ENCODE measurements around the gene STRADB. TPM values are rescaled to one million over a fixed set of nuclear protein-coding genes. Genes with fewer than 3 reads are reported as not detected.
A peak's percentile ranks its signal among the peaks of the same experiment; 100 is the strongest.
"Not testable (repeated sequence)": the region's sequence is repeated elsewhere in the genome, so short reads cannot be mapped to it uniquely, and the experiment has no call there.

Gene STRADB
- total and polyA plus RNA-seq, 12 donors = 20.3 to 77.6 (median 54.6) TPM

DNA sequence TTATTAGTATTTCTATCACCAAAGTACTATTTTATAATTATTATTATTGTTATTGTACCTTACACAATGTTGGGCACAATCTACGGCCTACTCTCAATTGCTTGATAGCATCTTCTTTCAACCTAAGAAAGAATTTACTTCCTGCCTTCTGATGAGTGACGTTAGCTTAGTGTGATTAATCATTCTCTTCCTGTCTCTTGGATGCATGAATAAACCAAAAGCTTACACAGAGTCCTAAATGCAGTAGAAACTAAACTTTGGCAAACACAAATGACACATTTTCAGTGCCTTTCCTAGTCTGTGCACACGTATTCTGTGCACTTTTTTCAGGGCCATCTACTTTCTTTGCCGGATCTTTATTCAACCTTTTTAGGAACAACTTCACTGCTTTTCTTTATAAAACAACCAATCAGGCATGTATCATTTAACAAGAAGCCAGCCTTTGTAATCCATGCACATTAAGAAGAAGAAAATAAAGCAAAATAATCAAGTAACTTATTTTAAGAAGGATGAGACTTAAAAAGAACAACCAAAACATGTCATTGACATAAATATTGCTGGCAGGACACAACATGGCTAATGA lies 19.4 kb upstream of the STRADB start:
- no peak for TF ChIP-seq CTCF (IDR thresholded peaks at IDR 0.05)
- intact Hi-C loops (cut with DNase I) = loop anchor here in 1 of 10 donors (2.0 kb wide), 1 partner anchor 19 kb away; the partner anchor contains the start of genes STRADB and TRAK2
- DNase-seq (no peak), ATAC-seq (peak; percentile 29 to 82 (median 68))
- peak overlapping the region in 3 of 10 donors; percentile 15 to 30 (median 28) for H3K4me3 ChIP-seq
- H3K9me3 ChIP-seq = peaks cover 0 to 6% (median 0%) of the 10 kb centered on the region in 11 donors
- peaks cover 7 to 67% (median 53%) of the 10 kb centered on the region in 9 donors for H3K4me1 ChIP-seq
- 9 to 16% methylated on average over 4 of the region's 4 CpGs for WGBS, 2 donors
- no peaks in the 10 kb centered on the region for H3K27me3 ChIP-seq
- H3K27ac ChIP-seq = peak overlapping the region; percentile 47 to 88 (median 83)
- peaks cover 0 to 10% (median 0%) of the 10 kb centered on the region in 9 donors for H3K36me3 ChIP-seq

DNA sequence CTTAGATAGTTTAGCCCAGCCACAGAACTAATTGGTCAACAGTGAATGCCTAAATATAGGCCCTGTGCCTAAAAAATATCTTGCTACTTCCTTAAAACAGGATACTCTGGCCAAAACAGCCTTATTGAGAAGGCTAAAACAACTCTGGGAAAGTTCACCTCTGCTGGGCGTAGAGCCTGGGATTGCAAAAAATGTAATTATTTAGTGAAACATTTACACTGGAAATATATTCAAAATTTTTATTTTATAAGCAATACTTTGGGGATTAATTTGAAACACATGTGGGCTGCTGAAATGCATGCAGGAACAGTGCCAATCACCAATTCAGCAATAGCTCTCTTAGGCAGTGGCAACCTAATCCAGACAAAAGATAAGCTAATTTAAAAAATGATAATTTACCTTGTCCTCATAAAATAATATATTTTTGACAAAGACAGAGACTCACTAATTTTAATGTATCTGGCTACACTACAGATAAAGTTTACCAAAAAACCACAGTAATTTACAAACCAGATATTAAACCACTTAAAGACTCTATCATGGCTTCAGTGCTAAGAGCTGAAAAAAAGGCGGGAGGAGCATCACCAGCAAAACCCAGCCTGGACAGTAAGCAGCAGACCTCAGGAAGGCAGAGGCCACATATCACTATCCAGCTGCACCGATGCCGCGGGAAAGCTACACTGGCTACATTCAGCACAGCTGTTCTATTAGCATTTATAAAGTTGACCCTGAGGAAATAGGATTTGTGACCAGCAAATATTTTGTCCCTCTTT lies 18.7 kb upstream of the STRADB start:
- H3K27ac ChIP-seq = peak overlapping the region; percentile 47 to 88 (median 83)
- 16 to 17% methylated on average over 5 of the region's 5 CpGs for WGBS, 2 donors
- peak overlapping the region in 8 of 10 donors; percentile 7 to 30 (median 18) for H3K4me3 ChIP-seq
- peaks cover 7 to 71% (median 53%) of the 10 kb centered on the region in 9 donors for H3K4me1 ChIP-seq
- ATAC-seq (peak; percentile 55 to 89 (median 79)), DNase-seq (peak in 1 of 2 donors; percentile 31)
- no peak for TF ChIP-seq CTCF (IDR thresholded peaks at IDR 0.05)
- H3K36me3 ChIP-seq = peaks cover 0 to 10% (median 0%) of the 10 kb centered on the region in 9 donors
- intact Hi-C loops (cut with DNase I) = loop anchor here in 1 of 10 donors (2.0 kb wide), 1 partner anchor 18 kb away; the partner anchor contains the start of genes STRADB and TRAK2
- peaks cover 0 to 6% (median 0%) of the 10 kb centered on the region in 11 donors for H3K9me3 ChIP-seq
- H3K27me3 ChIP-seq = no peaks in the 10 kb centered on the region

DNA sequence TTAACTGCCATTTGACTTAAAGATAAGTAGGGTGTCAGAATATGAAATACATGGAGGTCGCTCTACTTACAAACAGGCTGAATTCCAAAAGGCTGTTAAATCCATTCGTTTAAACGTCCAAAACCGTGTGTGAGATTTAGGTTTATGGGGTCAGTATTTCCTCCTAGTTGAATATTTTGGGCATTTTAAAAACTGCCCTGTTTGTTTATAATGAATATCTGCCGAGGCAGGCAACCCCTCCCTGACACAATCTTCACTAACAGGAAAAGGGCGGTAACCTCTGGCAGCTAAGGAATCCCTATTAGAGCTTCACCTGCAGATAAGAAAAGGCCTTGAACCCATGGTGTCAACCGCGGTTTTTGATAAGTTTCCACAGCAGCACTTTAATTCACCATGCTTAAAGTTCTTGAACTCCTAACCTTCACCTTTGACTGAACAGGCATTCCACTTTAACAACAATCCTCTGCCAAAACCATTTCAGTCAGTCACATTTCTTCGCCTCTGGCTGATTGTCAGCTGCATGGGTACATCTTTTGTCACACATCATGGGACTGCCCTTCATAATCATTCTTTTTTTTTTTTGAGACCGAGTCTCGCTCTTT lies 18.0 kb upstream of the STRADB start:
- Histone ChIP-seq H3K9me3 (peaks cover 0 to 1% (median 0%) of the 10 kb centered on the region in 11 donors), H3K27me3 (no peaks in the 10 kb centered on the region), H3K27ac (peak overlapping the region; percentile 47 to 88 (median 83)), H3K4me1 (peaks cover 7 to 78% (median 53%) of the 10 kb centered on the region in 9 donors), H3K36me3 (peaks cover 0 to 10% (median 0%) of the 10 kb centered on the region in 9 donors), H3K4me3 (peak overlapping the region in 7 of 10 donors; percentile 7 to 30 (median 19))
- TF ChIP-seq CTCF (IDR thresholded peaks at IDR 0.05) = no peak
- ATAC-seq (peak in 7 of 8 donors; percentile 36 to 75 (median 54)), DNase-seq (peak in 1 of 2 donors; percentile 25)
- WGBS, 2 donors = 18 to 20% methylated on average over 11 of the region's 11 CpGs
- intact Hi-C loops (cut with DNase I) = loop anchor here in 1 of 10 donors (2.0 kb wide), 1 partner anchor 17 kb away; the partner anchor contains the start of genes STRADB and TRAK2

- Histone ChIP-seq H3K27ac (peak overlapping the region in 6 of 10 donors; percentile 54 to 88 (median 83)), H3K4me3 (no peak overlapping the region), H3K9me3 (no peaks in the 10 kb centered on the region), H3K4me1 (peaks cover 6 to 86% (median 56%) of the 10 kb centered on the region in 9 donors), H3K27me3 (no peaks in the 10 kb centered on the region), H3K36me3 (no peaks in the 10 kb centered on the region)
- WGBS, 2 donors = 95 to 97% methylated on average over 2 of the region's 2 CpGs
- TF ChIP-seq CTCF (IDR thresholded peaks at IDR 0.05) = no peak
- no peak for DNase-seq
- ATAC-seq = no peak
- intact Hi-C loops (cut with DNase I) = no loop called here
These were observed 15.4 kb upstream of the STRADB start for GRCh38 chr2:201436141-201436540.

DNA sequence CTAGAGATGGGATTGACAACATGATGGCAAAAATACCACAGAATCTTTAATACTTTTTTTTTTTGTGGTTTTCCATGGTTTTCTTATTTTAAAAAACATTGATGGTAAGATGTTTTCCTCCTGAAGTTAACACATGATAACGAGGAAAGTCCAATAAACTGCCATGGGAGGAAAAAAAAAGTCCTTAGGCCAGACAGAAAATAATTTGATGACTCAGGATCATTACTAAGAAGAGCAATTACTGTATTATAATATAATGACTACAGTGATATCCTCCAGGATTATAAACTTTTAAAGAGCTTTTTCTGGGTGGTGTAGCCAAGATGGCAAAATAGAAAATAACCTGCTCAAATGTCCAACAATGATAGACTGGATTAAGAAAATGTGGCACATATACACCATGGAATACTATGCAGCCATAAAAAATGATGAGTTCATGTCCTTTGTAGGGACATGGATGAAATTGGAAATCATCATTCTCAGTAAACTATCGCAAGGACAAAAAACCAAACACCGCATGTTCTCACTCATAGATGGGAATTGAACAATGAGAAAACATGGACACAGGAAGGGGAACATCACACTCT lies 12.1 kb upstream of the STRADB start:
- ATAC-seq; H3K9me3 ChIP-seq; H3K36me3 ChIP-seq; H3K4me3 ChIP-seq; intact Hi-C loops (cut with DNase I); DNase-seq; H3K27me3 ChIP-seq: not testable (repeated sequence)
- WGBS, 2 donors = 96 to 97% methylated on average over 1 of the region's 3 CpGs
- Histone ChIP-seq H3K4me1 (peaks cover 2 to 78% (median 32%) of the 10 kb centered on the region in 9 donors), H3K27ac (peak overlapping the region in 1 of 10 donors; percentile 35)
